A673 (cell line): ENCODE data around the gene GPR137. TPM values are rescaled to one million over a fixed set of nuclear protein-coding genes. Genes with fewer than 3 reads are reported as not detected.
"Not testable (repeated sequence)": the region's sequence is repeated elsewhere in the genome, so short reads cannot be mapped to it uniquely, and the experiment has no call there.

Source experiments
- BruUV-seq: library from RNA; stranded (reverse); fragments of 400-500 nt; replicated peaks from 2 replicates; lab custom pipeline; 2021; lab: Mats Ljungman, UMichigan
- CTCF ChIA-PET: fragments of 300-600 bp; sonication (Branson Sonifier 250); formaldehyde crosslinking; loops from one replicate; lab custom pipeline; 2022; ENCODE audit warnings: antibody characterized with exemption; lab: Charles Lee
- POLR2A ChIA-PET: fragments of 300-600 bp; sonication (Branson Sonifier 250); formaldehyde crosslinking; loops from one replicate; lab custom pipeline; 2022; ENCODE audit warnings: antibody characterized with exemption; ENCODE audit not compliant: low non-redundant PET; lab: Charles Lee
- DNase-seq: peaks from one replicate; pipeline ENCODE4 v3.0.0-alpha.2; 2015; ENCODE audit warnings: low spot score
- H3K27ac ChIP-seq: fragments of 200-600 bp; sonication (generic); 2 replicates; pipeline ENCODE4 v1.5.1; 2016; ENCODE audit warnings: mixed run types, low read depth, mild to moderate bottlenecking, mixed read lengths, antibody characterized with exemption, low read length; ENCODE audit not compliant: poor library complexity, severe bottlenecking
- H3K27me3 ChIP-seq: fragments of 200-600 bp; sonication (generic); replicated peaks from 2 replicates; pipeline ENCODE4 v1.6.1; 2017; ENCODE audit warnings: mixed run types, low read depth, mild to moderate bottlenecking, mixed read lengths, antibody characterized with exemption, low read length; ENCODE audit not compliant: insufficient read depth, poor library complexity
- H3K36me3 ChIP-seq: fragments of 200-600 bp; sonication (generic); 2 replicates; pipeline ENCODE4 v1.6.1; 2016; ENCODE audit warnings: mixed run types, mild to moderate bottlenecking, mixed read lengths, antibody characterized with exemption, low read length; ENCODE audit not compliant: insufficient read depth, poor library complexity, severe bottlenecking
- H3K4me1 ChIP-seq: fragments of 200-600 bp; sonication (generic); 2 replicates; pipeline ENCODE4 v1.6.1; 2017; ENCODE audit warnings: mixed run types, mild to moderate bottlenecking, mixed read lengths, antibody characterized with exemption, low read length; ENCODE audit not compliant: insufficient read depth, poor library complexity, severe bottlenecking
- H3K4me3 ChIP-seq: fragments of 200-600 bp; sonication (generic); 2 replicates; pipeline ENCODE4 v1.5.1; 2016; ENCODE audit warnings: low read depth, mixed run types, mild to moderate bottlenecking, mixed read lengths, low read length; ENCODE audit not compliant: poor library complexity, severe bottlenecking
- H3K9me3 ChIP-seq: fragments of 200-600 bp; sonication (generic); 2 replicates; pipeline ENCODE4 v1.6.1; 2016; ENCODE audit warnings: mixed run types, low read depth, mild to moderate bottlenecking, mixed read lengths, antibody characterized with exemption, low read length; ENCODE audit not compliant: poor library complexity, severe bottlenecking
- EZH2 ChIP-seq: fragments of 200-600 bp; sonication (generic); IDR thresholded peaks from 2 replicates; pipeline ENCODE4 v1.6.1; 2017; ENCODE audit warnings: borderline replicate concordance, low read depth, mild to moderate bottlenecking, mixed read lengths, antibody characterized with exemption, low read length; ENCODE audit not compliant: poor library complexity, severe bottlenecking
- intact Hi-C: fragments of 100-400 bp; cut with micrococcal nuclease; formaldehyde crosslinking; loops from one replicate; pipeline ENCODE4 v1.10.0; 2022; ENCODE audit not compliant: unreplicated experiment
- total RNA-seq: library from RNA; stranded (reverse); gene quantifications from 2 replicates; pipeline ENCODE4 v1.2.3, GENCODE V29; 2021
- TF ChIP-seq, protein P1 (sequence below): fragments of 300-800, 200-600 bp; sonication (generic); conservative IDR thresholded peaks from 2 replicates; pipeline ENCODE4 v1.5.1; 2017; ENCODE audit warnings: low read depth, mild to moderate bottlenecking, antibody characterized with exemption, low read length, moderate library complexity, mixed read lengths

The GPR137 gene
- total RNA-seq, 1 experiment from 2014 or later, result 47.9 TPM

DNA sequence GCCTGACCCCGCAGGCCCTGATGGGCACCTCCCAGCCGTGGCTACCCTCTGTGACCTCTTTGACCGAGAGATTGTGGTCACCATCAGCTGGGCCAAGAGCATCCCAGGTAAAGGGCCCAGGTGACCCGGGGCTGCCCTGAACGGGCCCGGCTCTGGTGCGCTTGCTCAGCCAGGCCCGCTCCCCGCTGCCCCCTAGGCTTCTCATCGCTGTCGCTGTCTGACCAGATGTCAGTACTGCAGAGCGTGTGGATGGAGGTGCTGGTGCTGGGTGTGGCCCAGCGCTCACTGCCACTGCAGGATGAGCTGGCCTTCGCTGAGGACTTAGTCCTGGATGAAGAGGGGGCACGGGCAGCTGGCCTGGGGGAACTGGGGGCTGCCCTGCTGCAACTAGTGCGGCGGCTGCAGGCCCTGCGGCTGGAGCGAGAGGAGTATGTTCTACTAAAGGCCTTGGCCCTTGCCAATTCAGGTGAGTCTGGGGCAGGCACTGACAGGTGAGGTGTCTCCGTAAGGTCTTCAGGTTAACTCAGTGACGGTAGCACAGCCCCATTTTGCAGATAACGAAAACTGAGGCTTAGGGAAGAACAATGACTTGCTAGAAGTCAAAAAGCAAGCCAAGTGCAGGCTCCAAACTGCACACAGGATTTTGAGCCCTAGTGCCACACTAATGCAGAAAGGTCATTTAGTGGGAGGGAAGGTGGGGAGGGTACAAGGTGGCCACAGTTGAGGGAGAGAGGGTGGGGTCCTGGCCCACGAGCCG, 29.3 kb downstream of the GPR137 start:
- POLR2A ChIA-PET, result no interaction called here
- TF ChIP-seq, protein P1, sequence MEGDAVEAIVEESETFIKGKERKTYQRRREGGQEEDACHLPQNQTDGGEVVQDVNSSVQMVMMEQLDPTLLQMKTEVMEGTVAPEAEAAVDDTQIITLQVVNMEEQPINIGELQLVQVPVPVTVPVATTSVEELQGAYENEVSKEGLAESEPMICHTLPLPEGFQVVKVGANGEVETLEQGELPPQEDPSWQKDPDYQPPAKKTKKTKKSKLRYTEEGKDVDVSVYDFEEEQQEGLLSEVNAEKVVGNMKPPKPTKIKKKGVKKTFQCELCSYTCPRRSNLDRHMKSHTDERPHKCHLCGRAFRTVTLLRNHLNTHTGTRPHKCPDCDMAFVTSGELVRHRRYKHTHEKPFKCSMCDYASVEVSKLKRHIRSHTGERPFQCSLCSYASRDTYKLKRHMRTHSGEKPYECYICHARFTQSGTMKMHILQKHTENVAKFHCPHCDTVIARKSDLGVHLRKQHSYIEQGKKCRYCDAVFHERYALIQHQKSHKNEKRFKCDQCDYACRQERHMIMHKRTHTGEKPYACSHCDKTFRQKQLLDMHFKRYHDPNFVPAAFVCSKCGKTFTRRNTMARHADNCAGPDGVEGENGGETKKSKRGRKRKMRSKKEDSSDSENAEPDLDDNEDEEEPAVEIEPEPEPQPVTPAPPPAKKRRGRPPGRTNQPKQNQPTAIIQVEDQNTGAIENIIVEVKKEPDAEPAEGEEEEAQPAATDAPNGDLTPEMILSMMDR, result no peak
- no peak for TF ChIP-seq EZH2
- H3K9me3 ChIP-seq, result no peaks in the 10 kb centered on the region
- DNase-seq, result no peak
- CTCF ChIA-PET, result no interaction called here
- no peak overlapping the region for H3K4me3 ChIP-seq
- intact Hi-C loops, result no loop called here
- H3K27ac ChIP-seq, result no peak overlapping the region
- H3K4me1 ChIP-seq, result peaks cover 15% of the 10 kb centered on the region
- H3K36me3 ChIP-seq, result peaks cover 18% of the 10 kb centered on the region
- no TSS peak for BruUV-seq
- no peaks in the 10 kb centered on the region for H3K27me3 ChIP-seq

DNA sequence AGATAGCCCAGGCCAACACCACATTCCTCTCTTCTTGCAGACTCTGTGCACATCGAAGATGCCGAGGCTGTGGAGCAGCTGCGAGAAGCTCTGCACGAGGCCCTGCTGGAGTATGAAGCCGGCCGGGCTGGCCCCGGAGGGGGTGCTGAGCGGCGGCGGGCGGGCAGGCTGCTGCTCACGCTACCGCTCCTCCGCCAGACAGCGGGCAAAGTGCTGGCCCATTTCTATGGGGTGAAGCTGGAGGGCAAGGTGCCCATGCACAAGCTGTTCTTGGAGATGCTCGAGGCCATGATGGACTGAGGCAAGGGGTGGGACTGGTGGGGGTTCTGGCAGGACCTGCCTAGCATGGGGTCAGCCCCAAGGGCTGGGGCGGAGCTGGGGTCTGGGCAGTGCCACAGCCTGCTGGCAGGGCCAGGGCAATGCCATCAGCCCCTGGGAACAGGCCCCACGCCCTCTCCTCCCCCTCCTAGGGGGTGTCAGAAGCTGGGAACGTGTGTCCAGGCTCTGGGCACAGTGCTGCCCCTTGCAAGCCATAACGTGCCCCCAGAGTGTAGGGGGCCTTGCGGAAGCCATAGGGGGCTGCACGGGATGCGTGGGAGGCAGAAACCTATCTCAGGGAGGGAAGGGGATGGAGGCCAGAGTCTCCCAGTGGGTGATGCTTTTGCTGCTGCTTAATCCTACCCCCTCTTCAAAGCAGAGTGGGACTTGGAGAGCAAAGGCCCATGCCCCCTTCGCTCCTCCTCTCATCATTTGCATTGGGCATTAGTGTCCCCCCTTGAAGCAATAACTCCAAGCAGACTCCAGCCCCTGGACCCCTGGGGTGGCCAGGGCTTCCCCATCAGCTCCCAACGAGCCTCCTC, 30.2 kb downstream of the GPR137 start:
- H3K27me3 ChIP-seq, H3K27ac ChIP-seq, DNase-seq, POLR2A ChIA-PET, CTCF ChIA-PET, BruUV-seq, intact Hi-C loops, H3K9me3 ChIP-seq: not testable (repeated sequence)
- Histone ChIP-seq H3K4me1 (peaks cover 15% of the 10 kb centered on the region), H3K4me3 (peak overlapping the region; percentile 85), H3K36me3 (peaks cover 22% of the 10 kb centered on the region)

DNA sequence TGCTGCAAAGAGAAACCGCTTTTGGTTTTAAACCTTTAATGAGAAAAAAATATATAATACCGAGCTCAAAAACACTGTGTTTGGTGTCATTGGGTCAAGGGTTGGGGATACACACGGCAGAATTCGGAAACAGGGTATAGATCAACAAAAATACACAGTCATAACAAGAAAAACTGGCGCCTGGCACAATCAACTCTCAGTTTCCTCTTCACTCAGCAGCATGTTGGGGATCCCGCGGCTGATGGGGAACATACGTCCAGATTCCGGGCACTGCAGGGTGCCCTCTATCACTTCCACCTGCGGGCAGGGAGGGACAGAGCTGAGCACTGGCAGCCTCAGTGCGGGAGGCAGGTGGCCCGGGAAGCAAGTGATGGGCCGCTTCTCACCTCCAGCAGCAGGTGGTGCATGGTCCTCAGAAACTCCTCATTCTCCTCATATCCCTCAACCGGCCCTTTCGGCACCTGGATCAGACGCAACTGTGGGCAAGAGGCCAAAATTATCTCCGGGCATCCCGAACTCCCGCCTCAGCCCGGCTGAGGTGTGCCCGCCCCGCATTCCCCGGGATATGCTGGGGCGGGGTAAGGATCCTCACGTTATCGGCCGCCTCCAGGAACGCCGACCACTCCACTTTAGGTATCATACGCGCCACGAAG, 31.1 kb downstream of the GPR137 start:
- Histone ChIP-seq H3K27me3 (no peaks in the 10 kb centered on the region), H3K4me1 (peaks cover 15% of the 10 kb centered on the region), H3K27ac (peak overlapping the region; percentile 94), H3K9me3 (no peaks in the 10 kb centered on the region), H3K36me3 (peaks cover 26% of the 10 kb centered on the region), H3K4me3 (peak overlapping the region; percentile 85)
- TSS peak; percentile 100 for BruUV-seq
- TF ChIP-seq EZH2, result no peak
- TF ChIP-seq, protein P1, result no peak
- intact Hi-C loops, result no loop called here
- no peak for DNase-seq
- ChIA-PET POLR2A (interaction anchor here (0.9 kb wide), 1 partner anchor 805 kb away, joined by 3 read pairs; the partner anchor contains the start of genes FAU and MRPL49), CTCF (interaction anchor here (0.8 to 2.5 kb wide), 7 partner anchors 15 to 372 kb away, joined by 3 to 29 read pairs (median 3); no protein-coding TSS in a partner anchor)
